Measurements from ENCODE around the gene EDDM13. TPM values are rescaled to one million over a fixed set of nuclear protein-coding genes. Genes with fewer than 3 reads are reported as not detected.

Gene EDDM13, protein sequence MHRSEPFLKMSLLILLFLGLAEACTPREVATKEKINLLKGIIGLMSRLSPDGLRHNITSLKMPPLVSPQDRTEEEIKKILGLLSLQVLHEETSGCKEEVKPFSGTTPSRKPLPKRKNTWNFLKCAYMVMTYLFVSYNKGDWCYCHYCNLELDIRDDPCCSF
- 0.32 and 1.5 TPM in 2 replicates for total RNA-seq

DNA sequence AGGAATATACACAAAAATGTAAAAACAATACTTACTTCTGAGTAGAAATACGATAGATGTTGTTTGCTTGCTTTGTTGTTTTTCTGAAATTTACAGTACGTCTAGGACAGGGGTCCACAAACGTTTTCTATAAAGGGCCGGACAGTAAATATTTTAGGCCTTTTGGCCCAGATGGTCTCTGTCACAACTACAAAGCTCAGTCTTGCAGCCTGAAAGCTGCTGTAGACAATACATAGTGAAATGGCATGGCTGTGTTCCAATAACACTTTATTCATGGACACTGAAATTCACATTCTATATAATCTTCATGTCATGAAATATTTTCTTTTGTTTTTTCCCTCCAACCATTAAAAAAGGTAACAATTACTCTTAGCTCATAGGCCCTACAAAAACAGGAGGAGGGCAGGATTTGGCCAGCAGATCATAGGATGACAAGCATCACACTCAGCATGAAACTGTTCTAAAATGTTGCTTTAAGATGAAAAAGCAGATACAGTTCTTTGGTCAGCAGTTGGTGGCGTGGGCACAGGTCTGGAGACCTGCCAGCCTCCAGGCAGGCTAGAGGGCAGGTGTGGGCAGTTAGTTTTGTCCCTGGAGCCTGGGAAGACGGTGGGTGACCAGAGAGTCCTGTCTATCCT, at the start of gene EDDM13:
Gene EDDM13 (plus strand): TSS at position 588 of the 638 bp plus-strand sequence. CDS start 87 bp downstream, outside the sequence.

DNA sequence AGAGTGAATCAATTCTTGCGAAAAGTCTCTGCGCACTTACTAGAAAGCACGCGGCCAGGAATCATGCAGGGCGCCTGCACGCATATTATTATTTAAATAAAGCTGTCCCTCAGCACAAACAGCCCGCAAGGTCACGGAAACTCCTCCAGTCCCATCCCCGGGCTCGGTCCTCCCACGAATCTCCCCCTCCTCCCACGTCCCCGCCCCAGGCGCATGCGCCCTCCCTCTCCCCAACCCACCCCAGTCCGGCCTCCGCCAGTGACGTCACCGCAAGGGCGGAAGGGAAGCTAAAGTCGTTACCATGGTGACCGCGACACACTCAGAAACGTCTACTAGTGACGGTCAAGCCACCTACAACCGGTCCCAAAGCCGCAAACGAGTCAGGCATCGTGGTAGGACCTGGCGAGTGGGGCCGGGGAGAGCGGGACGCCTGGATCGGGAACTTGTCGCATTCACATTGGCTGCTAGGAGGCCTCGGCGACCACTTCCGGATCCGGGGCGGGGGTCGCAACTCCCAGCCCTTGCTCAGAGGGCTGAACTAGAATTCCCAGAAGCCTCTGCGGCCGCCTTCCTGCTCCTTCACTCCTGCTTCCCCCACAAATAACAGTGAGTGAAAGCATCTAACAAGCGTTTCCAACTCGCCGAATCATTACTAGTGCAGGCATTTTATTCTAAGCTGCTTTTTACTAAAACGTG, 42.0 kb downstream of the EDDM13 start, which contains the start of gene ZSCAN5A:
Gene ZSCAN5A (minus strand): TSS at position 459 of the 696 bp plus-strand sequence. CDS start 89,793 bp downstream, outside the sequence.

Other genes with a start within 250 kb of the EDDM13 start
- 20.4 and 25.0 TPM in 2 replicates for gene ZNF787, start 151.5 kb upstream of the EDDM13 start, total RNA-seq
- gene ZNF444, start 131.5 kb upstream of the EDDM13 start, total RNA-seq: 13.1 and 16.9 TPM in 2 replicates
- not detected in 2 replicates for gene GALP, start 96.7 kb upstream of the EDDM13 start, total RNA-seq
- gene ZSCAN5B, start 75.0 kb upstream of the EDDM13 start, total RNA-seq: not detected in 2 replicates
- not detected in 2 replicates for gene ZSCAN5C, start 70.5 kb upstream of the EDDM13 start, total RNA-seq
- gene ZSCAN5A, start 42.1 kb downstream of the EDDM13 start, total RNA-seq: 5.0 and 5.5 TPM in 2 replicates
- gene ZNF582, start 120.8 kb downstream of the EDDM13 start, total RNA-seq: 0.91 and 2.6 TPM in 2 replicates
- 3.2 and 4.6 TPM in 2 replicates for gene ZNF583, start 131.6 kb downstream of the EDDM13 start, total RNA-seq
- gene ZNF667, start 204.6 kb downstream of the EDDM13 start, total RNA-seq: 1.6 and 1.8 TPM in 2 replicates
- 0.97 and 1.1 TPM in 2 replicates for gene ZNF471, start 235.1 kb downstream of the EDDM13 start, total RNA-seq

All from epithelial cell of umbilical artery (primary cell).